GM18951 (cell line): ENCODE results near the gene WDR81.
"Not testable (repeated sequence)": the region's sequence is repeated elsewhere in the genome, so short reads cannot be mapped to it uniquely, and the experiment has no call there.

Source experiments
- POLR2A ChIP-seq: IDR thresholded peaks from 4 replicates; pipeline ENCODE4 v1.6.1; 2011; ENCODE audit warnings: mild to moderate bottlenecking; ENCODE audit not compliant: insufficient read length, insufficient read depth; ENCODE audit errors: extremely low read depth
- in situ Hi-C: fragments of 300-500 bp; cut with MboI; formaldehyde crosslinking; loops from one replicate; pipeline ENCODE4 v1.12.0; 2022; ENCODE audit warnings: low sequenced_read_pairs, mixed read lengths, inconsistent platforms; ENCODE audit not compliant: unreplicated experiment

Gene WDR81

DNA sequence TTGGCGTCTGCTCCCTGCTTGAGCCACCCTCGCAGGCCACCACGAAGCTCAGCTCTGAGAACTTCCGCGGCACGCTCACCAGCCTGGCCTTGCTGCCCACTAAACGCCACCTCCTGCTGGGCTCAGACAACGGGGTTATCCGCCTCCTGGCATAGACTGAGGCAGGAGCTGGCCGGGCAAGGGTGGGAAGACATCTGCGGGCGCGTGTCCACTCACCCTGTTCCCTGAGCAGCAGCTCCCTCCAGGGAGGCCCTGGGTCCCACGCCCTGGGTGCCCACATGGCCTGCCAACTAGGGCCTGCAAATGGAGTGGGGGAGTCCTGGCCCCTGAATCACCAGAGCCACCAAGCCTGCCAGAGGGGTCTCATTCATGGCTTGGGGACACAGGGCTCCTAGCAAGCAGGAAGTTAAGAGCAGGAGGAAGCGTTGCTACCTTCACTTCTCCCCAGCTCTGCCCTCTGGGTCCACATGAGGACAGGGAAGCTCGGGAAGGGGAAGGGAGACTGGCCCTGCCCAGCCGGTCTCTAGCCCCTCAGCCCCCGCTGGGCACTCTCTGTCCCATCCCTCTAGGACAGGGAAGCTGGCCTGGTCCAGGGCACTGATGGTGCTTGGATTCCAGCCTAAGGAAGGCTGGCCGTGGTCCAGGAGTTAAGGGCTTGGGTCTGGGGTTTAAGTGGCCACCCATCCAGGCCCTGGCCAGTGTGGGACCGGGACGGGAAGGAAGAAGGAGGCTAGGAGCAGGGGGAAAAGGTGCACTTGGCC is 13.2 kb downstream of the WDR81 start:
- TF ChIP-seq POLR2A = no peak

DNA sequence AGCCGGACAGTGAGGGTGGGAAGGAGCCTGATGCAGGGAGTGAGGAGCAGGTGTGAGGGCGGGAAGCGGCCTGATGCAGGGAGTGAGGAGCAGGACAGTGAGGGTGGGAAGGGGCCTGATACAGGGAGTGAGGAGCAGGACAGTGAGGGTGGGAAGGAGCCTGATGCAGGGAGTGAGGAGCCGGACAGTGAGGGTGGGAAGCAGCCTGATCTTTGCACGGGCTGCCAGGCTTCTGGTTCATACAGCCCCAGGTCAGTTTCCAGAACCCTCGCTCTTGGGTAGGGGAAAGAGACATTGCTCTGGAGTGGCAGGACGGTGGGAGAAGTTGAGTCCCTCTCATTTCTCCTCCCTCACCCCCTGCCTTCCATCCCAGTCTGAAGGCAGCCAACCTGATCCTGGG is 17.4 kb downstream of the WDR81 start:
- in situ Hi-C loops = not testable (repeated sequence)

More for the DNA sequence above, 13.2 kb downstream of the WDR81 start:
- in situ Hi-C loops = no loop called here

GRCh38 chr17:1742371-1743087 is 18.0 kb downstream of the WDR81 start, which contains the start of gene SERPINF2:
Gene SERPINF2 (plus strand): TSS chr17:1742871. CDS start chr17:1744996, 2,125 bp downstream.
- no peak for TF ChIP-seq POLR2A
- in situ Hi-C loops = no loop called here

DNA sequence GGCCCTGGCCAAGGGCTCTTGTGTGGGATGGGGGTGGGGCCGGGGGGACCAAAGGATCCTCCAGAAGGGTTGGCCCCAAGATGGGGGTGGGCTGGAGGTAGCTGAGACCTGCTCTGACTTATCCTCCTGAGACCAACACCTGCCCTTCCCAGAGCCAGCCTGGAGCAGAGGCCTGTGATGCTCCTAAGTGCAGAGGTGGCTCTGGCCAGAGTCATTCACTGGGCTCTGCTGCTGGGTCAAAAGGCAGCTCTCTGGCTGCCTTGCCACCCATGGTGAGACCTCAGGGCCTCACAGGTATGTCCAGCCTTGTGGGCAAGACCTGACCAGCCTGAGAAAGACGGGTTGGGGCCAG is 18.6 kb downstream of the WDR81 start:
- no peak for TF ChIP-seq POLR2A
- in situ Hi-C loops = no loop called here

- TF ChIP-seq POLR2A = no peak
- in situ Hi-C loops = no loop called here
Measured at GRCh38 chr17:1744551-1745512, 20.3 kb downstream of the WDR81 start.

DNA sequence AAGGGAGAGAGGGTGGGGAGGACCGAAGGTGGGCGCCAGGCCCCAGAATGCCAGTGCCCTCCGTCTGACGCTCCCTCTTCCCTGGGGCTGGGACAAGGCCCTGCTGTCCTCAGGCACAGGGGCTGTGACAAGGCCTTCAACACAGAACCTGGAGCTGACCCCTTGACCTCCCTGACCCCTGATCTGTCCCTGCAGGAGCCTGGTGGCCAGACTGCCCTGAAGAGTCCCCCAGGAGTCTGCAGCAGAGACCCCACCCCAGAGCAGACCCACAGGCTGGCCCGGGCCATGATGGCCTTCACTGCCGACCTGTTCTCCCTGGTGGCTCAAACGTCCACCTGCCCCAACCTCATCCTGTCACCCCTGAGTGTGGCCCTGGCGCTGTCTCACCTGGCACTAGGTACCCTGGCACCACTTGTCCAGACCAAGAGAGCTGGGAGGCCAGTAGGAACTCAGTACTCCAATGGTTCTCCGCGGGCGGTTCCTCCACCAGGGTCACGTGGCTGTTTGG is 21.1 kb downstream of the WDR81 start:
- no peak for TF ChIP-seq POLR2A
- in situ Hi-C loops = no loop called here

GRCh38 chr17:1746975-1747543 is 22.6 kb downstream of the WDR81 start:
- no peak for TF ChIP-seq POLR2A
- in situ Hi-C loops = no loop called here

DNA sequence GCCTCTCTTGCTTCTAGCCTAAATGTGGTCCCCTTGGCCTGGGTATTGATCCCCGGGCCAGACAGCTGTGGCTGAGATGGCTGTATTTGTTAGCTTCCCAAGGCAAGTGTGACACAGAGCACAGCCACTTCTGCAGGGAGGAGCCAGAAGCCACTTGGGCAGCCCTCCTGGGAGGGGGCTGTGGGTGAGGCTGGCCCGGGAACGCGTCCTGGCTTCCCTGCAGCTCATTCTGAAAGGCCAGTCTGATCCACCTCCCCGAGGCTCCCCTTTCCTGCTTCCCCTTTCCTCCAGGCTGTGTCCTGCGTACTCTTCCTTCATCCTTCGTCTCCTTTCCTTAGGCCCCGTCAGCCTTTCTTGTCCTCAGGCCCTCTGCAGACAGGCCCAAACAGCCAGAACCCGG is 26.1 kb downstream of the WDR81 start:
- in situ Hi-C loops = no loop called here

DNA sequence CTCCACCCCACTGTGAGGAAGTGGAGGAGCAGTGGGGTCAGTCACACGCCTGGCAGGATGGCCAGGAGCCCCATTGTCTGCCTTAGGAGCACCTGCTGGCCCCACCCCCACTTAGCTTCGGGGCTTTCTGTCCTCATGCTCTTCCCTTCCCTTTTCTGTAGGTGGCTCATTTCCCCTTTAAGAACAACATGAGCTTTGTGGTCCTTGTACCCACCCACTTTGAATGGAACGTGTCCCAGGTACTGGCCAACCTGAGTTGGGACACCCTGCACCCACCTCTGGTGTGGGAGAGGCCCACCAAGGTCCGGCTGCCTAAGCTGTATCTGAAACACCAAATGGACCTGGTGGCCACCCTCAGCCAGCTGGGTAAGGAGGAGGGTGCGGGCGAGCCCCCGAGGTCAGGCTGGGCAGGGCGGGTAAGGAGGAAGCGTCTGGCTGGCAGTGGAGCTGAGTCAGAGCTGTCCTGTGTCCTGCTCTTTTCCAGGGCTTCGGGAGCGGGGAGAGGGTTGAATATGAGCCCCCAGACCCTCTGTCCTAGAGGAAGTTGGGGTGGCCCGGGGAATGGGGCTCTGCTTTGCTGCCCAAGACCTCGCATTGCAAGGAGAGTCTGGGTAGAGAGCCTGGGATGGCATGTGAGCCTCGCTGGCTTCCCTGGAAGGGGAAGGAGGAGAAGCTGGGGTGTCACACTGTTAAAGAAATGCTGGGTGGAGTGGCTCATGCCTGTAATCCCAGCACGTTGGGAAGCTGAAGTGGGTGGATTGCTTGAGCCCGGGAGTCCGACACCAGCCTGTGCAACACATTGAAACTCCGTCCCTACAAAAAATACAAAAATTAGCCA is 28.1 kb downstream of the WDR81 start:
- in situ Hi-C loops = no loop called here
- TF ChIP-seq POLR2A = no peak

More for the DNA sequence above, 26.1 kb downstream of the WDR81 start:
- TF ChIP-seq POLR2A = no peak

DNA sequence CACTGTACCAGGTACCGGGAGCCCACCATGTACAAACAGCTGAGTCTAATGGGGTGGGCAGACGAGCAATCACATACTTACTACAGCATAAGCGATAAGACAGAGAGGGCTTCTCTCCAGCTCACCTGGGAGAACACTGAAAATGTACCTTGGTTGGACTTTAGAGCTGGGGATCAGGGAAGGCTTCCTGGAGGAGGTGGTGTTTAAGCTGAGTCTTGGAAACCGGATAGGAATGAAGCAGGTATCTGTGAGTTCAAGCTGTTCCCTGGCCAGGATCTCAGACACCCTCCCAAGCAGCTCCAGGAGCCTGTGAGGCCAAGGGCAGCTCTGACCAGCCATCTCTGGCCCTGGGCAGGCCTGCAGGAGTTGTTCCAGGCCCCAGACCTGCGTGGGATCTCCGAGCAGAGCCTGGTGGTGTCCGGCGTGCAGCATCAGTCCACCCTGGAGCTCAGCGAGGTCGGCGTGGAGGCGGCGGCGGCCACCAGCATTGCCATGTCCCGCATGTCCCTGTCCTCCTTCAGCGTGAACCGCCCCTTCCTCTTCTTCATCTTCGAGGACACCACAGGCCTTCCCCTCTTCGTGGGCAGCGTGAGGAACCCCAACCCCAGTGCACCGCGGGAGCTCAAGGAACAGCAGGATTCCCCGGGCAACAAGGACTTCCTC is 29.4 kb downstream of the WDR81 start:
- TF ChIP-seq POLR2A = no peak
- in situ Hi-C loops = no loop called here

- in situ Hi-C loops = no loop called here
- TF ChIP-seq POLR2A = no peak
Measured at GRCh38 chr17:1754430-1755112, 30.1 kb downstream of the WDR81 start.
